AG09309 (cell line): ENCODE data around the gene CRTC3.

Experiments
- DNase-seq: peaks from one replicate; pipeline ENCODE4 v3.0.0-alpha.2; 2010; ENCODE audit warnings: low read depth
- H3K4me3 ChIP-seq: 2 replicates; pipeline ENCODE4 v1.5.1; 2011; ENCODE audit warnings: mild to moderate bottlenecking, low read depth, low read length, moderate library complexity; ENCODE audit not compliant: control insufficient read depth
- CTCF ChIP-seq: IDR thresholded peaks from 2 replicates; pipeline ENCODE4 v1.5.1; 2011; ENCODE audit warnings: mild to moderate bottlenecking, low read depth, low read length, inconsistent platforms; ENCODE audit not compliant: insufficient read depth, control insufficient read depth; ENCODE audit errors: missing control alignments

Gene CRTC3

GRCh38 chr15:90690585-90690984, 160.9 kb downstream of the CRTC3 start:
- DNase-seq = no peak
- TF ChIP-seq CTCF = no peak
- H3K4me3 ChIP-seq = no peak overlapping the region

- peak; percentile 15 for TF ChIP-seq CTCF
- DNase-seq = no peak
- no peak overlapping the region for H3K4me3 ChIP-seq
These were observed 161.6 kb downstream of the CRTC3 start for GRCh38 chr15:90691369-90691768.

GRCh38 chr15:90691982-90692773, 162.5 kb downstream of the CRTC3 start:
- DNase-seq = no peak
- no peak for TF ChIP-seq CTCF
- no peak overlapping the region for H3K4me3 ChIP-seq
